GM21737 (cell line): ENCODE results near the gene JAK1.
A peak's percentile ranks its signal among the peaks of the same experiment; 100 is the strongest.

ENCODE experiments used
- ATAC-seq: cut with Tn5 transposase; IDR thresholded peaks from one replicate; pipeline ENCODE4 v1.9.1; 2021; ENCODE audit warnings: mild to moderate bottlenecking, moderate library complexity; ENCODE audit not compliant: unreplicated experiment

JAK1 gene

GRCh38 chr1:64980745-64981600 lies 14.6 kb upstream of the JAK1 start:
- ATAC-seq, result no peak

- ATAC-seq, result no peak
Measured at GRCh38 chr1:64979358-64979757, 13.0 kb upstream of the JAK1 start.

- ATAC-seq, result no peak
Measured at GRCh38 chr1:64976361-64976760, 10.0 kb upstream of the JAK1 start.

- no peak for ATAC-seq
Measured at GRCh38 chr1:64975740-64976139, 9.4 kb upstream of the JAK1 start.

- ATAC-seq, result no peak
Measured at GRCh38 chr1:64975127-64975526, 8.8 kb upstream of the JAK1 start.

- no peak for ATAC-seq
Measured at GRCh38 chr1:64974288-64974825, 8.0 kb upstream of the JAK1 start.

GRCh38 chr1:64973061-64973647 lies 6.8 kb upstream of the JAK1 start:
- ATAC-seq, result no peak

- ATAC-seq, result no peak
Measured at GRCh38 chr1:64969305-64970046, 3.1 kb upstream of the JAK1 start.

GRCh38 chr1:64967381-64967780 lies 1.0 kb upstream of the JAK1 start:
- ATAC-seq, result no peak

GRCh38 chr1:64965366-64966157 lies 787 bp downstream of the JAK1 start:
- ATAC-seq, result peak; percentile 43

GRCh38 chr1:64963466-64963865 lies 2.9 kb downstream of the JAK1 start:
- ATAC-seq, result no peak

GRCh38 chr1:64962441-64962840 lies 3.9 kb downstream of the JAK1 start:
- ATAC-seq, result no peak

- no peak for ATAC-seq
Measured at GRCh38 chr1:64961923-64962322, 4.4 kb downstream of the JAK1 start.

- peak; percentile 56 for ATAC-seq
Measured at GRCh38 chr1:64960731-64961130, 5.6 kb downstream of the JAK1 start.

GRCh38 chr1:64959986-64960385 lies 6.4 kb downstream of the JAK1 start:
- ATAC-seq, result no peak

GRCh38 chr1:64956733-64957441 lies 9.5 kb downstream of the JAK1 start:
- ATAC-seq, result peak; percentile 81

GRCh38 chr1:64956010-64956640 lies 10.2 kb downstream of the JAK1 start:
- ATAC-seq, result no peak

- no peak for ATAC-seq
Measured at GRCh38 chr1:64955097-64956009, 11.0 kb downstream of the JAK1 start.

GRCh38 chr1:64953241-64953640 lies 13.1 kb downstream of the JAK1 start:
- no peak for ATAC-seq
